ENCODE measurements around the gene GNPDA2.

DNA sequence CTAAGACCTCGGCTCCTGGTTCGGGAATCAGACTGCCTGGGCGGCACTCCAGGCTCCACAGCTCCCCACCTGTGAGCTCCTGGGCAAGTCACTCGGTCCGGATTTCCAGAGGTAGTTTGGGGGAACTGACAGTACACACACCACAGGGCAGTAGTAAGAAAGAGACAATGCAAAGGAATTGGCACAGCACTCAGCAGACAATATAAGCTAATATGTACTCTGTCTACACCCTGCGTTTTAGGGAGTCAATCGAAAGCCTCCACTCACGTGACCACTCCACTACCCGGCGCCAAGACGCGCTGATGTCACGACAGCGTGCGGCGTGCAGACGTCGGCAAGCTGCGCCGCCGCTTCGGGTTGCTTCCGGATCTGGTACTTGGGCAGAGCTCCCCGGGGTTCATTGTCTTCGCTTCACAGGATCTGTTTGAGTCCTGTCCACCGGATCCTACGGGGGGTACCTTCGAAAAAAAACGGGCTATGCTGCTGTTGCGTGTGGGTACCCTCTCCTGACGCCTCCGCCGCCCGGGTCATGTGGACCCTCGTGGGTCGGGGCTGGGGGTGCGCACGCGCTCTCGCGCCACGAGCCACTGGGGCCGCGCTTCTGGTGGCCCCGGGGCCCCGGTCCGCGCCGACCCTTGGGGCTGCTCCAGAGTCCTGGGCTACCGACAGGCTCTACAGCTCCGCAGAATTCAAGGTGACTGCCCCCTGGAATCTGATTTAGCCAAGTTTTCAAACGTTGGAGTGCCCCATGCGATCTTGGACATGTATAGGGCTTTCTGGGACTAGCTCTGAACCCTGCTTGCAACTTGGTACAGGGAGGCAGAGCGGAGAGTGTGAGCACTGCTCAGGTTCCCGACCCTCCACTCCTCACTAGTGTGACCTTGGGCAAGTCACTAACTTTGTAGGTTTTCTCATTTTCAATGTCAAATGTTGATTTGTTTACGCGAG lies 48.0 kb downstream of the GNPDA2 start, which contains the start of gene GUF1:
- TF ChIP-seq MXI1 (IDR thresholded peaks at IDR 0.05; ENCODE audit: borderline replicate concordance, low read depth, low read length): peak; percentile 90
- TF ChIP-seq POLR2A (IDR thresholded peaks at IDR 0.05; ENCODE audit: low read depth, low read length): peak; percentile 90
- TF ChIP-seq RFX5 (IDR thresholded peaks at IDR 0.05; ENCODE audit: low read depth, low read length): no peak
- TF ChIP-seq NFE2L2 (IDR thresholded peaks at IDR 0.05; ENCODE audit: low read depth, low read length): no peak
- TF ChIP-seq CTCF (conservative IDR thresholded peaks at IDR 0.05; ENCODE audit: low read depth, low read length): no peak
- no peak for TF ChIP-seq CEBPB (IDR thresholded peaks at IDR 0.05; ENCODE audit: low read depth, low read length)
- TF ChIP-seq RCOR1 (IDR thresholded peaks at IDR 0.05; ENCODE audit: insufficient replicate concordance, low read length): no peak
- TF ChIP-seq RAD21 (IDR thresholded peaks at IDR 0.05; ENCODE audit: low read length): no peak
- peak; percentile 40; the same call in 1 of the 2 replicates for TF ChIP-seq MAZ (IDR thresholded peaks at IDR 0.05; ENCODE audit: borderline replicate concordance, low read depth, low read length)
- TF ChIP-seq USF2 (IDR thresholded peaks at IDR 0.05; ENCODE audit: low read depth, low read length): peak; percentile 93
